Vagina (tissue), 2 donors: ENCODE data around the gene C11orf71.

Experiments used
- CTCF ChIP-seq, 3 experiments: fragments of 450-650 bp in 2 of 3; fragments of 200-600 bp in 1 of 3; sonication (generic) in 1 of 3; IDR thresholded peaks; one replicate each; pipeline ENCODE4 v1.5.1; 2017 to 2019; ENCODE audit warnings: antibody characterized with exemption in 3 of 3, mild to moderate bottlenecking in 2 of 3, moderate library complexity in 2 of 3
- POLR2A ChIP-seq, 2 donors: fragments of 450-650 bp; IDR thresholded peaks; one replicate each; pipeline ENCODE4 v1.6.1; 2017; ENCODE audit warnings: antibody characterized with exemption in 2 of 2, mild to moderate bottlenecking in 2 of 2, moderate library complexity in 2 of 2
- POLR2AphosphoS5 ChIP-seq, 2 donors: sonication (generic); formaldehyde crosslinking; IDR thresholded peaks; one replicate each; pipeline ENCODE4 v1.9.0; 2017; ENCODE audit warnings: antibody characterized with exemption in 2 of 2, mild to moderate bottlenecking in 2 of 2, low read depth in 1 of 2; ENCODE audit not compliant: insufficient read depth in 1 of 2

DNA sequence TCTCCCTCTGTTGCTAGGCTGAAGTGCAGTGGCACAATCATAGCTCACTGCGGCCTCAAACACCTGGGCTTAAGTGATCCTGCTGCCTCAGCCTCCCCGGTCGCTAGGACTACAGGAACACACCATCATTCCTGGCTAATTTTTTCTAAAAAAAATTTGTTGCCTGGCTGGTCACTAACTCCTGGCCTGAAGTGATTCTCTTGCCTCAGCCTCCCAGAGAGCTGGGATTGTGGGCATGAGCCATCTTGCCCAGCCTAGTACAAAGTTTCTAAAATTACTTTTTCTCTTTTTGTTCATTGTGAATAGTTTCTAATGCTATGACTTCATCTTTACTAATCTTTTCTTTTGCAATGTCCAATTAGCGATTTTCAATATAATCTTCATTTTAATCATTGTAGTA is 12.6 kb upstream of the C11orf71 start:
- no peak for TF ChIP-seq CTCF (IDR thresholded peaks at IDR 0.05)
- no peak for TF ChIP-seq POLR2A (IDR thresholded peaks at IDR 0.05)
- TF ChIP-seq POLR2AphosphoS5 (IDR thresholded peaks at IDR 0.05; ENCODE audit: insufficient read depth in 1 of 2, low read depth in 1 of 2) = no peak
